ENCODE results near the gene TMEM271. TPM values are rescaled to one million over a fixed set of nuclear protein-coding genes. Genes with fewer than 3 reads are reported as not detected.

Gene TMEM271
- total and polyA plus RNA-seq, 2 donors (not counting 1 experiment from before 2014, with no cell fraction given): not detected

- Histone ChIP-seq H2AFZ (ENCODE audit: low read length) (no peak overlapping the region), H3K4me3 (replicated peaks in 1 of 4; ENCODE audit: control extremely low read depth in 1 of 4, insufficient read depth in 1 of 4, low read depth in 3 of 4, low read length in 4 of 4) (no peak overlapping the region), H3K27ac (ENCODE audit: insufficient read depth, low read length) (no peak overlapping the region), H3K36me3 (ENCODE audit: control insufficient read depth, insufficient read depth, low read length) (no peaks in the 10 kb centered on the region), H3K9me3 (ENCODE audit: control insufficient read depth, insufficient read depth, low read depth, low read length) (no peaks in the 10 kb centered on the region), H3K27me3 (ENCODE audit: control insufficient read depth, insufficient read depth, low read length) (no peaks in the 10 kb centered on the region), H3K79me2 (ENCODE audit: control insufficient read depth, insufficient read depth, low read length) (no peaks in the 10 kb centered on the region), H3K4me1 (ENCODE audit: control insufficient read depth, extremely low read depth, insufficient read depth, low read length) (no peaks in the 10 kb centered on the region), H4K20me1 (ENCODE audit: control insufficient read depth, extremely low read depth, insufficient read depth, low read length) (no peaks in the 10 kb centered on the region), H3K9ac (ENCODE audit: insufficient read depth, low read length) (no peak overlapping the region), H3K4me2 (ENCODE audit: extremely low read depth, insufficient read depth, low read length) (no peak overlapping the region)
- DNase-seq (ENCODE audit: low read depth in 2 of 2): no peak
- TF ChIP-seq EZH2 (IDR thresholded peaks at IDR 0.05; ENCODE audit: low read length, missing control alignments): no peak
Observed at GRCh38 chr4:612052-612748, 36.1 kb upstream of the TMEM271 start.

- Histone ChIP-seq H3K36me3 (ENCODE audit: control insufficient read depth, insufficient read depth, low read length) (no peaks in the 10 kb centered on the region), H3K4me2 (ENCODE audit: extremely low read depth, insufficient read depth, low read length) (no peak overlapping the region), H3K4me1 (ENCODE audit: control insufficient read depth, extremely low read depth, insufficient read depth, low read length) (no peaks in the 10 kb centered on the region), H3K9ac (ENCODE audit: insufficient read depth, low read length) (no peak overlapping the region), H3K79me2 (ENCODE audit: control insufficient read depth, insufficient read depth, low read length) (no peaks in the 10 kb centered on the region), H3K4me3 (replicated peaks in 1 of 4; ENCODE audit: control extremely low read depth in 1 of 4, insufficient read depth in 1 of 4, low read depth in 3 of 4, low read length in 4 of 4) (no peak overlapping the region), H3K27me3 (ENCODE audit: control insufficient read depth, insufficient read depth, low read length) (no peaks in the 10 kb centered on the region), H3K27ac (ENCODE audit: insufficient read depth, low read length) (no peak overlapping the region), H3K9me3 (ENCODE audit: control insufficient read depth, insufficient read depth, low read depth, low read length) (no peaks in the 10 kb centered on the region), H4K20me1 (ENCODE audit: control insufficient read depth, extremely low read depth, insufficient read depth, low read length) (no peaks in the 10 kb centered on the region), H2AFZ (ENCODE audit: low read length) (no peak overlapping the region)
- DNase-seq (ENCODE audit: low read depth in 2 of 2): peak; percentile 47 to 48
- TF ChIP-seq, protein P1, sequence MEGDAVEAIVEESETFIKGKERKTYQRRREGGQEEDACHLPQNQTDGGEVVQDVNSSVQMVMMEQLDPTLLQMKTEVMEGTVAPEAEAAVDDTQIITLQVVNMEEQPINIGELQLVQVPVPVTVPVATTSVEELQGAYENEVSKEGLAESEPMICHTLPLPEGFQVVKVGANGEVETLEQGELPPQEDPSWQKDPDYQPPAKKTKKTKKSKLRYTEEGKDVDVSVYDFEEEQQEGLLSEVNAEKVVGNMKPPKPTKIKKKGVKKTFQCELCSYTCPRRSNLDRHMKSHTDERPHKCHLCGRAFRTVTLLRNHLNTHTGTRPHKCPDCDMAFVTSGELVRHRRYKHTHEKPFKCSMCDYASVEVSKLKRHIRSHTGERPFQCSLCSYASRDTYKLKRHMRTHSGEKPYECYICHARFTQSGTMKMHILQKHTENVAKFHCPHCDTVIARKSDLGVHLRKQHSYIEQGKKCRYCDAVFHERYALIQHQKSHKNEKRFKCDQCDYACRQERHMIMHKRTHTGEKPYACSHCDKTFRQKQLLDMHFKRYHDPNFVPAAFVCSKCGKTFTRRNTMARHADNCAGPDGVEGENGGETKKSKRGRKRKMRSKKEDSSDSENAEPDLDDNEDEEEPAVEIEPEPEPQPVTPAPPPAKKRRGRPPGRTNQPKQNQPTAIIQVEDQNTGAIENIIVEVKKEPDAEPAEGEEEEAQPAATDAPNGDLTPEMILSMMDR (conservative IDR thresholded peaks at IDR 0.05 in 1 of 2, IDR thresholded peaks at IDR 0.05 in 1 of 2; ENCODE audit: low read depth in 1 of 2, low read length in 2 of 2): no peak
Observed at GRCh38 chr4:610411-611261, 34.5 kb upstream of the TMEM271 start.

GRCh38 chr4:609400-610050 is 33.4 kb upstream of the TMEM271 start:
- no peaks in the 10 kb centered on the region for H3K27me3 ChIP-seq (ENCODE audit: control insufficient read depth, insufficient read depth, low read length)
- no peak for DNase-seq (ENCODE audit: low read depth in 2 of 2)
- no peaks in the 10 kb centered on the region for H4K20me1 ChIP-seq (ENCODE audit: control insufficient read depth, extremely low read depth, insufficient read depth, low read length)
- no peaks in the 10 kb centered on the region for H3K4me1 ChIP-seq (ENCODE audit: control insufficient read depth, extremely low read depth, insufficient read depth, low read length)
- no peak overlapping the region for H3K27ac ChIP-seq (ENCODE audit: insufficient read depth, low read length)
- TF ChIP-seq, protein P1 (conservative IDR thresholded peaks at IDR 0.05 in 1 of 2, IDR thresholded peaks at IDR 0.05 in 1 of 2; ENCODE audit: low read depth in 1 of 2, low read length in 2 of 2): no peak
- TF ChIP-seq EZH2 (IDR thresholded peaks at IDR 0.05; ENCODE audit: low read length, missing control alignments): no peak
- H3K36me3 ChIP-seq (ENCODE audit: control insufficient read depth, insufficient read depth, low read length): no peaks in the 10 kb centered on the region
- H3K9ac ChIP-seq (ENCODE audit: insufficient read depth, low read length): no peak overlapping the region
- no peak overlapping the region for H2AFZ ChIP-seq (ENCODE audit: low read length)
- no peak overlapping the region for H3K4me3 ChIP-seq (replicated peaks in 1 of 4; ENCODE audit: control extremely low read depth in 1 of 4, insufficient read depth in 1 of 4, low read depth in 3 of 4, low read length in 4 of 4)
- no peaks in the 10 kb centered on the region for H3K79me2 ChIP-seq (ENCODE audit: control insufficient read depth, insufficient read depth, low read length)
- no peak overlapping the region for H3K4me2 ChIP-seq (ENCODE audit: extremely low read depth, insufficient read depth, low read length)
- H3K9me3 ChIP-seq (ENCODE audit: control insufficient read depth, insufficient read depth, low read depth, low read length): no peaks in the 10 kb centered on the region
